ENCODE results near the gene NOTUM. TPM values are rescaled to one million over a fixed set of nuclear protein-coding genes. Genes with fewer than 3 reads are reported as not detected.

Gene NOTUM
- total and polyA plus RNA-seq, 4 experiments from 2014 or later = not detected

GRCh38 chr17:81908793-81909192 lies 52.2 kb downstream of the NOTUM start:
- no peaks in the 10 kb centered on the region for H3K27me3 Mint-ChIP-seq
- no peak for DNase-seq
- ChIA-PET POLR2A (ENCODE audit: partially characterized antibody) (interaction anchor here (1.8 to 2.8 kb wide), 2 partner anchors 39 to 42 kb away, joined by 4 to 11 read pairs; partner anchors contain the start of gene ARHGDIA), CTCF (ENCODE audit: partially characterized antibody) (no interaction called here)
- Histone ChIP-seq H3K36me3 (ENCODE audit: insufficient read depth, low read length) (peaks cover 38% of the 10 kb centered on the region), H3K27ac (ENCODE audit: low read depth, low read length) (no peak overlapping the region), H3K4me1 (ENCODE audit: insufficient read depth, low read length) (peaks cover 15% of the 10 kb centered on the region), H3K27me3 (ENCODE audit: insufficient read depth, low read length) (no peaks in the 10 kb centered on the region), H3K9me3 (ENCODE audit: control insufficient read depth in 1 of 2, low read length in 2 of 2) (no peaks in the 10 kb centered on the region), H3K4me3 (ENCODE audit: low read length in 2 of 2) (no peak overlapping the region)
- intact Hi-C loops (cut with micrococcal nuclease) = no loop called here
- H3K36me3 Mint-ChIP-seq = peaks cover 8 to 20% of the 10 kb centered on the region in 2 donors
- peaks cover 0 to 22% (median 6%) of the 10 kb centered on the region in 4 donors for H3K4me1 Mint-ChIP-seq
- H3K4me3 Mint-ChIP-seq = no peak overlapping the region
- H3K9me3 Mint-ChIP-seq = no peaks in the 10 kb centered on the region
- H3K27ac Mint-ChIP-seq = no peak overlapping the region

DNA sequence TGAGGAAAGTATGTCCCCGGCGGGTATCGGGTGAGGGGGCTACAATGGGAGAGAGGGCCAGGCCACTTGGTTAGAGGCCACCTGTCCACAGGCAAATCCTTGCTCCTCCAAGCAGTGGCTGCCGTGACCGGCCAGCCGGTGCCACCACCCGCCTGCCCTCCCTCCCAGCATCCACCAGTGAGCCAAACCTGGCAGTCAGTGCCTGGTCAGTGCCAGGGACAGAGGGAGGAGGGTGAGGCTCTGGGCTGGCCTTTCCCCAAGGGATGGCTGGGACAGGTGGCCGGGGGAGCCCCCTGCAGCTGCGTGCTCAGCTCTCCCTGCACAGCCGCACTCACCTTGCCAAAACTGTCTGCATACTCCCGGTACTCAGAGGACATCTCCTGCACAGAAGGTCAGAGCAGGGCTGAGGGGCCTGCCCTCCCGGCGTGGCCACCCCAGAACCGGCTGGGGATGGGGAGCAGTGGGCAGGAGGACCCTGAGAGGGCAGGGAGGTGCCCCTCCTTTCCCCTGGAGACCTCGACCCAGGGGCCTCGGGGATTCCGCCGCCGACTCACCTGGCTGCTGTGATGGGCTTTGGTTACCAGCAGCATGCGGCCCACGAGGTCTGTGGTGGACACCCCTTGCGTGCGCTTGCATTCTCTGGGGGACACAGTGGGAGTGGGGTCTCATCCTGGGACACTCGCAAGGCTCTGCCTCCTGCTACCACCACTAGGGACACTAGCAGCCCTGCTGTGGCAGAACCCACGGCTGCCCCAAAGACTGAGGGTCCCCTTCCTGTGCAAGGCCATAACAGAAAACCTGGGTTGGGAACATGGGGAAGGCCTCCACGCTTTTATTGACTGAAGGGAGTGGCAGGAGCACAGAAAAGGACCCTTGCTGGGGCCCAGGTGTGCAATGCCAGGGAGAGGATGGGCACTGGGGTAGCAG lies 53.5 kb downstream of the NOTUM start:
- ChIA-PET POLR2A (ENCODE audit: partially characterized antibody) (interaction anchor here (0.8 kb wide), 1 partner anchor 38 kb away, joined by 3 read pairs; no protein-coding TSS in a partner anchor), CTCF (ENCODE audit: partially characterized antibody) (no interaction called here)
- Mint-ChIP-seq H3K27ac (no peak overlapping the region), H3K36me3 (peaks cover 0 to 10% of the 10 kb centered on the region in 2 donors), H3K9me3 (no peaks in the 10 kb centered on the region), H3K27me3 (no peaks in the 10 kb centered on the region), H3K4me1 (peaks cover 0 to 22% (median 0%) of the 10 kb centered on the region in 4 donors), H3K4me3 (no peak overlapping the region)
- H3K27me3 ChIP-seq (ENCODE audit: insufficient read depth, low read length) = no peaks in the 10 kb centered on the region
- intact Hi-C loops (cut with micrococcal nuclease) = no loop called here
- H3K27ac ChIP-seq (ENCODE audit: low read depth, low read length) = no peak overlapping the region
- H3K4me3 ChIP-seq (ENCODE audit: low read length in 2 of 2) = no peak overlapping the region
- H3K36me3 ChIP-seq (ENCODE audit: insufficient read depth, low read length) = peaks cover 24% of the 10 kb centered on the region
- no peak for DNase-seq
- H3K9me3 ChIP-seq (ENCODE audit: control insufficient read depth in 1 of 2, low read length in 2 of 2) = no peaks in the 10 kb centered on the region
- peaks cover 15% of the 10 kb centered on the region for H3K4me1 ChIP-seq (ENCODE audit: insufficient read depth, low read length)

DNA sequence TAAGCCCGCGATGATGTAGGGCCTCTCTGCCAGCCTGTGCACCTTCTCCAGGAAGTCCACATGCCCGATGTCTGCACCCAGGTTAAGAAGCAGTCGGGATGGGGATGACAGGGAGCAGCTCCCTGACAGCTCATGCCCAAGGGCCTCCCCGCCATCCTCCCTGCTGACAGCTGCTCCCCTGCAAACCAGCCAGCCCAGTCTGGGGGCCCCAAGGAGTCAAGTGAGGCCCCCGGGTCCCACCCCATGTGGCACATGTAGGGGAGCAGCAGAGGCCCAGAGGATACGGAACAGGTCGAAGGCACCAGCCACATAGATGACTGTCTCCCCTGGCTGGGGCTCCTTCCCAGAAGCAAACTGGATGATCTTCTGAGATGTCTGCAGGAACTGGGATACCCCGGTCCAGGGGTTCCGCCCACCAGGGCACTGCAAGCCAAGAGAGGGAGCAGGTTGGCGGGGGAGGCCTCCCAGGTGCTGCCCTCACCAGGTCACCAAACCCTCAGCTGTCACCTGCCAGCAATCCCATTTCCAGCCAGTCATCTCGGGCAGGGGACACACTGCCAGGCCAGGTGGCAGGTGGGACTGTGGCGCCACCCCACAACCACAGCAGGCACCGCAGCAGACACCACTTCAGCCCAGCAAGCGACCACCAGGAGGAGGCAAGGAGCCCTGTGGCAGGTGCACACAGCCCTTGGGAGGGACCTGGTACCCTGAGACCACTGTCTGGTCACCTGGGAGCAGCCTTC lies 54.3 kb downstream of the NOTUM start:
- Mint-ChIP-seq H3K4me1 (peaks cover 0 to 15% (median 0%) of the 10 kb centered on the region in 4 donors), H3K4me3 (no peak overlapping the region), H3K36me3 (peaks cover 0 to 6% of the 10 kb centered on the region in 2 donors), H3K9me3 (no peaks in the 10 kb centered on the region), H3K27ac (no peak overlapping the region), H3K27me3 (no peaks in the 10 kb centered on the region)
- H3K9me3 ChIP-seq (ENCODE audit: control insufficient read depth in 1 of 2, low read length in 2 of 2) = no peaks in the 10 kb centered on the region
- H3K27ac ChIP-seq (ENCODE audit: low read depth, low read length) = no peak overlapping the region
- intact Hi-C loops (cut with micrococcal nuclease) = no loop called here
- no peaks in the 10 kb centered on the region for H3K27me3 ChIP-seq (ENCODE audit: insufficient read depth, low read length)
- peaks cover 14% of the 10 kb centered on the region for H3K4me1 ChIP-seq (ENCODE audit: insufficient read depth, low read length)
- no peak for DNase-seq
- peaks cover 17% of the 10 kb centered on the region for H3K36me3 ChIP-seq (ENCODE audit: insufficient read depth, low read length)
- no peak overlapping the region for H3K4me3 ChIP-seq (ENCODE audit: low read length in 2 of 2)
- CTCF ChIA-PET (ENCODE audit: partially characterized antibody) = no interaction called here
- POLR2A ChIA-PET (ENCODE audit: partially characterized antibody) = no interaction called here

GRCh38 chr17:81905993-81906392 lies 55.0 kb downstream of the NOTUM start:
- Mint-ChIP-seq H3K36me3 (peaks cover 4 to 7% of the 10 kb centered on the region in 2 donors), H3K27ac (no peak overlapping the region), H3K4me3 (no peak overlapping the region), H3K4me1 (peaks cover 0 to 20% (median 3%) of the 10 kb centered on the region in 4 donors), H3K9me3 (no peaks in the 10 kb centered on the region), H3K27me3 (peaks cover 3% of the 10 kb centered on the region in 2 donors)
- Histone ChIP-seq H3K4me3 (ENCODE audit: low read length in 2 of 2) (no peak overlapping the region), H3K4me1 (ENCODE audit: insufficient read depth, low read length) (peaks cover 15% of the 10 kb centered on the region), H3K9me3 (ENCODE audit: control insufficient read depth in 1 of 2, low read length in 2 of 2) (no peaks in the 10 kb centered on the region), H3K36me3 (ENCODE audit: insufficient read depth, low read length) (peaks cover 17% of the 10 kb centered on the region), H3K27me3 (ENCODE audit: insufficient read depth, low read length) (peaks cover 3% of the 10 kb centered on the region), H3K27ac (ENCODE audit: low read depth, low read length) (no peak overlapping the region)
- POLR2A ChIA-PET (ENCODE audit: partially characterized antibody) = no interaction called here
- no peak for DNase-seq
- CTCF ChIA-PET (ENCODE audit: partially characterized antibody) = no interaction called here
- intact Hi-C loops (cut with micrococcal nuclease) = no loop called here

DNA sequence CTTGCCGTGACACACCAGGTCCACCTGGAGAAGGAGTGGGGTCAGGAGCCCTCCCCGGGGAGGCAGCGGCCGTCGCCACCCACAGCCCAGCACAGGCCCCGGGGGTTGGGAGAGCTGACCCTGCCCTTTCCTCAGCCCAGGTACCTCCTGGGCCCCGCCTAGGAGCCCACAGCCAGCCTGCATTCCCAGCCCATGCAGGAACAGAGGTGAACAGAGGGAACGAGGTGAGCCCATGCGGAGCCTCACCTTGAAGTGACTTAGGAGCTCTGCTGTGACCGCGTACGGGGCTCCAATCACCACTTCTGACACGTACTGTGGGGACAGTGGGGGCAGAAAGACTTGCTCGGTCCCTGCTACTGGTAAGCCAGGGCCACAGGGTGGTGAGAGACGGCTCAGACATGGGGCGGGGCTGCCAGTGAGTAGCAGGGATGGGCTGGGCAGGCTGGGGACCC lies 55.5 kb downstream of the NOTUM start:
- H3K27me3 ChIP-seq (ENCODE audit: insufficient read depth, low read length) = peaks cover 4% of the 10 kb centered on the region
- H3K4me1 ChIP-seq (ENCODE audit: insufficient read depth, low read length) = peaks cover 13% of the 10 kb centered on the region
- no peak overlapping the region for H3K4me3 ChIP-seq (ENCODE audit: low read length in 2 of 2)
- Mint-ChIP-seq H3K4me3 (no peak overlapping the region), H3K4me1 (peaks cover 2 to 22% (median 7%) of the 10 kb centered on the region in 4 donors), H3K27me3 (peaks cover 6% of the 10 kb centered on the region in 2 donors), H3K9me3 (no peaks in the 10 kb centered on the region), H3K36me3 (peaks cover 7% of the 10 kb centered on the region in 2 donors), H3K27ac (no peak overlapping the region)
- CTCF ChIA-PET (ENCODE audit: partially characterized antibody) = no interaction called here
- POLR2A ChIA-PET (ENCODE audit: partially characterized antibody) = no interaction called here
- no peak overlapping the region for H3K27ac ChIP-seq (ENCODE audit: low read depth, low read length)
- no peak for DNase-seq
- intact Hi-C loops (cut with micrococcal nuclease) = no loop called here
- no peaks in the 10 kb centered on the region for H3K9me3 ChIP-seq (ENCODE audit: control insufficient read depth in 1 of 2, low read length in 2 of 2)
- H3K36me3 ChIP-seq (ENCODE audit: insufficient read depth, low read length) = peaks cover 17% of the 10 kb centered on the region

DNA sequence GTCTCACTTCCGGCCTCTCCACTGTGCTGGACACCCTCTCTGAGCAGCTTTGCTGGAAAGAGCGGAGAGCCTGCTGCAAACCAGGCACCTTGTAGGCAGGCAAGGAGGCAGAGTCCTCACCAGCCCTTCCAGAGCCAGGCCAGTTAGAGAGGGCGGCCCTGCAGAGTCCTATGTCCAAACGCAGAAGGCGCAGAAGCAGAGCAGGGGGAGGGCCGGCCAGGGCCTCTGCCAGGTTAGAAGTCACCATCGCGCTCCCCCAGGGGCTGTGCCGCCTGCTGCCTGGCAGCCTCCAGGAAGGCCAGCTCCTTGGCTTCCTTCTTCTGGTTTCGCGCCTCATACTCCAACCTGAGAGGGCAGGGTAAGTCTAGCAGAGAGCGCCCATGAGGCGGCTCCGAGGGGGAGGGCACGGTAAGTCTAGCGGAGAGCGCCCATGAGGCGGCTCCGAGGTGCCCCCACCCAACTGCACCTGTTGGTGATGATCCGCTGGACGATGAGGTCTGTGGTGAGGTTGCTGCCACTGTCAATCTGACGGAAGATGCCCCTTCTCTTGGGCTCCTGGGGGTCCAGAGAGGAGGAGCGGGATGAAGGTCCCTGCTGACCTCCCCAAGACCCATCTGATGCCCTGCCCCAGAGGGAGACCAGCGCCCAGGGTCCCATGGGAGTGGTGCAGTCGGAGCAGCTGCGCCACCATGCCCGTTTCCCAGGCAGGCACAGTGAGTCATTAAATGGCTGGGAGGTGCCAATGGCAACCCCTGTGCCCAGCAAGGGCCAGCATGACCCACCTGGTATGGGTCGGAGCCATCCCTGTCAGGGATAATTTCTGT lies 56.2 kb downstream of the NOTUM start:
- no peak for DNase-seq
- H3K4me3 ChIP-seq (ENCODE audit: low read length in 2 of 2) = no peak overlapping the region
- intact Hi-C loops (cut with micrococcal nuclease) = no loop called here
- Mint-ChIP-seq H3K27me3 (peaks cover 6% of the 10 kb centered on the region in 2 donors), H3K9me3 (no peaks in the 10 kb centered on the region), H3K4me3 (no peak overlapping the region), H3K4me1 (peaks cover 2 to 16% (median 7%) of the 10 kb centered on the region in 4 donors), H3K36me3 (peaks cover 12 to 14% of the 10 kb centered on the region in 2 donors), H3K27ac (no peak overlapping the region)
- no peak overlapping the region for H3K27ac ChIP-seq (ENCODE audit: low read depth, low read length)
- peaks cover 7% of the 10 kb centered on the region for H3K4me1 ChIP-seq (ENCODE audit: insufficient read depth, low read length)
- CTCF ChIA-PET (ENCODE audit: partially characterized antibody) = no interaction called here
- peaks cover 22% of the 10 kb centered on the region for H3K36me3 ChIP-seq (ENCODE audit: insufficient read depth, low read length)
- no peaks in the 10 kb centered on the region for H3K9me3 ChIP-seq (ENCODE audit: control insufficient read depth in 1 of 2, low read length in 2 of 2)
- peaks cover 4% of the 10 kb centered on the region for H3K27me3 ChIP-seq (ENCODE audit: insufficient read depth, low read length)
- POLR2A ChIA-PET (ENCODE audit: partially characterized antibody) = no interaction called here

Data from CD4-positive, alpha-beta memory T cell (primary cell).